Activated T-helper 1 cell treated with anti-CD3 and anti-CD28 coated beads, Interleukin-12 subunit alpha, Interleukin-12 subunit beta, Interleukin-2, Interleukin-4 antibody, amounts not matched to agents 30 ng/mL and 10 ng/mL and 1 ng/mL, durations not matched to agents 14 hours and 24 hours and 36 hours (primary cell): Measurements from ENCODE around the gene CHMP2A. TPM values are rescaled to one million over a fixed set of nuclear protein-coding genes. Genes with fewer than 3 reads are reported as not detected.
"Not testable (repeated sequence)": the region's sequence is repeated elsewhere in the genome, so short reads cannot be mapped to it uniquely, and the experiment has no call there.

Experiments
- DNase-seq: peaks from one replicate; pipeline ENCODE4 v3.0.0; 2021; ENCODE audit warnings: low spot score
- H3K27ac Mint-ChIP-seq: one replicate; pipeline ENCODE4 v1.8.0; 2021; ENCODE audit warnings: mild to moderate bottlenecking, mixed read lengths
- H3K27me3 Mint-ChIP-seq: one replicate; pipeline ENCODE4 v1.8.0; 2022; ENCODE audit warnings: mild to moderate bottlenecking, moderate library complexity, mixed read lengths; ENCODE audit not compliant: insufficient read depth
- H3K36me3 Mint-ChIP-seq: one replicate; pipeline ENCODE4 v1.8.0; 2021; ENCODE audit warnings: low read depth, mixed read lengths
- H3K4me1 Mint-ChIP-seq: one replicate; pipeline ENCODE4 v1.8.0; 2021; ENCODE audit warnings: low read depth, mixed read lengths
- H3K4me3 Mint-ChIP-seq: one replicate; pipeline ENCODE4 v1.8.0; 2021; ENCODE audit warnings: mild to moderate bottlenecking, moderate library complexity, mixed read lengths
- H3K9me3 Mint-ChIP-seq: one replicate; pipeline ENCODE4 v1.8.0; 2021; ENCODE audit warnings: mixed read lengths
- intact Hi-C: fragments of 100-400 bp; cut with micrococcal nuclease; formaldehyde crosslinking; loops from one replicate; pipeline ENCODE4 v1.15.1; 2024
- total RNA-seq: library from RNA; stranded (reverse); gene quantifications from 2 replicates; pipeline ENCODE4 v1.2.3, GENCODE V29; 2022

Gene CHMP2A
- 109 and 114 TPM in 2 replicates for total RNA-seq

DNA sequence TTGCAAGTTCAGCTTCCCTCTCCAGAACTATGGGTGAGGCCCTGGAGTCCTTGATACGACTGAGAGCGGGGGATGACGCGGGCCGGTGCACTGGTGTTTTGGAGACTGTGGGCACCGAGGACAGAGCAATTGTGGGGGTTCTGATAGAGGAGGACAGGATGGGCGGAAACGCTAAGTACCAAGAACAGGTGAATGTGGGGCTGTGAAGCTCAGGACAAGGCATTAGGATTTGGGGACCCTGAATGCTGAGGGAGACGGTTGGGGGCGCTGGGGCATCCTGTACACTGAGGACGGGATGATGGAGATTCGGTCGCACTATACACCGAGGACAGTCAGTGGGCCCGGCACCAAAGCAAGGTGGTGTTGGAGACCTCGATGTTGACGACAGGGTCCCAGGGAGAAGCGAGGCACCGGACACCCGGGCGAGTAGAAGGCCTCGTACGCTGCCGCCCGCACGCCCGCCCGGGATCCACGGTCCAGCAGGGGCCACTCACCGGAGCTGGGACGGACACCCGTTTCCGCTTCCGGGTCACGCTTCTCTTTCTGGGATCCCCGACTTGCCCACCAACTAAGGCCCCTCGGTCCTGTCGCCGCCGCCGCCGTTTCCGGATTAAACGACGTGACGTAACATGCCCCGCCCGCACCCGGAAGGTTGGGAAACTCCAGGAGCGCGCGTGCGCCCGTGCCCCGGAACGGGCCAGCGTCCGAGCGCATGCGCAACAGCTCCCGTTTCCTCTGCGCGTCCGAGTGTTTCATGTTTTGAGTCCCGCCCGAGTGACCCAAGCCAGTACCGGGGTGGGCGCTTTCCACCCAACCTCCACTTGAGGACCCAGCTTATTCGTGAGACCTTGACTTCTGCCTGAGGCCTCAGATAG, at the start of gene CHMP2A:
CHMP2A (minus strand) TSS at position 612 of the 875 bp plus-strand sequence. CDS start 893 bp downstream, outside the sequence.
- intact Hi-C loops = loop anchor here (1.0 kb wide), 3 partner anchors 10 to 173 kb away; partner anchors contain the start of genes MZF1, TRIM28 and ZNF837
- peaks cover 55% of the 10 kb centered on the region for H3K36me3 Mint-ChIP-seq
- peak within 1 kb of the TSS; percentile 96 for H3K4me3 Mint-ChIP-seq
- H3K27ac Mint-ChIP-seq = peak within 1 kb of the TSS; percentile 98
- H3K4me1 Mint-ChIP-seq = peaks cover 51% of the 10 kb centered on the region
- H3K9me3 Mint-ChIP-seq = no peaks in the 10 kb centered on the region
- peaks cover 1% of the 10 kb centered on the region for H3K27me3 Mint-ChIP-seq
- peak; percentile 98 for DNase-seq

GRCh38 chr19:58586133-58586765, 31.3 kb upstream of the CHMP2A start:
- peaks cover 3% of the 10 kb centered on the region for H3K4me1 Mint-ChIP-seq
- no peak overlapping the region for H3K27ac Mint-ChIP-seq
- H3K27me3 Mint-ChIP-seq = no peaks in the 10 kb centered on the region
- DNase-seq = no peak
- intact Hi-C loops = no loop called here
- H3K9me3 Mint-ChIP-seq = no peaks in the 10 kb centered on the region
- no peak overlapping the region for H3K4me3 Mint-ChIP-seq
- peaks cover 15% of the 10 kb centered on the region for H3K36me3 Mint-ChIP-seq

DNA sequence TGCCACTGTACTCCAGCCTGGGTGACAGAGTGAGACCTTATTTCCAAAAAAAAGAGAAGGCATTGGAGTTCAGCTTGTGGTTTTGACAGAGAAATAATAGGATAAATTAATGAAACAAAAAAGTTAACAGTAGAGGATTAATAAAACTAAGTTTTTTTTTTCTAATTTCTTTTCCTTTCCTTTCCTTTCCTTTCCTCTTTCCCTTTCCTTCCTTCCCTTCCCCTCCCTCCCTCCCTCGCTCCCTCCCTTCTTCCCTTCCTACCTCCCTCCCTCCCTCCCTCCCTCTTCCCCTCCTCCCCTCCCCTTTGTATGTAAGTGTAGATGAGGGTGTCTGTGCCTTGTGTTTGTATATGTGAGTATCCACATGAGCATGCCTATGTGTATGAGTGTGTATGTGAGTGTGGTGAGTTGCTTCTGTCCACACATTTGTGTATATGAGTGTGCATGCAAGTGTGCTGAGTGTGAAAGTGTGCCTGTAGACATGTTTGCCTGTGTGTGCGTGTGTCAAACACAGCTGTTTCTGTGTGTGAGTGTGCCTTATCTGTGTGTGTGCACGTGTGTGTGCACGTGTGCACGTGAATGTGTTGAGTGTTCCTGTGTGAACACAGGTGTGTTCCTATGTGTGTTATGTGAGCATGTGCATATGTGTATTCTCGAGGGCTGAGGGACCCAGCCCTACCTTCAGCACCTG, 30.7 kb upstream of the CHMP2A start:
- H3K36me3 Mint-ChIP-seq = peaks cover 16% of the 10 kb centered on the region
- peaks cover 7% of the 10 kb centered on the region for H3K4me1 Mint-ChIP-seq
- no peaks in the 10 kb centered on the region for H3K9me3 Mint-ChIP-seq
- no peak overlapping the region for H3K4me3 Mint-ChIP-seq
- no peak overlapping the region for H3K27ac Mint-ChIP-seq
- H3K27me3 Mint-ChIP-seq = no peaks in the 10 kb centered on the region
- intact Hi-C loops = no loop called here
- DNase-seq = no peak

DNA sequence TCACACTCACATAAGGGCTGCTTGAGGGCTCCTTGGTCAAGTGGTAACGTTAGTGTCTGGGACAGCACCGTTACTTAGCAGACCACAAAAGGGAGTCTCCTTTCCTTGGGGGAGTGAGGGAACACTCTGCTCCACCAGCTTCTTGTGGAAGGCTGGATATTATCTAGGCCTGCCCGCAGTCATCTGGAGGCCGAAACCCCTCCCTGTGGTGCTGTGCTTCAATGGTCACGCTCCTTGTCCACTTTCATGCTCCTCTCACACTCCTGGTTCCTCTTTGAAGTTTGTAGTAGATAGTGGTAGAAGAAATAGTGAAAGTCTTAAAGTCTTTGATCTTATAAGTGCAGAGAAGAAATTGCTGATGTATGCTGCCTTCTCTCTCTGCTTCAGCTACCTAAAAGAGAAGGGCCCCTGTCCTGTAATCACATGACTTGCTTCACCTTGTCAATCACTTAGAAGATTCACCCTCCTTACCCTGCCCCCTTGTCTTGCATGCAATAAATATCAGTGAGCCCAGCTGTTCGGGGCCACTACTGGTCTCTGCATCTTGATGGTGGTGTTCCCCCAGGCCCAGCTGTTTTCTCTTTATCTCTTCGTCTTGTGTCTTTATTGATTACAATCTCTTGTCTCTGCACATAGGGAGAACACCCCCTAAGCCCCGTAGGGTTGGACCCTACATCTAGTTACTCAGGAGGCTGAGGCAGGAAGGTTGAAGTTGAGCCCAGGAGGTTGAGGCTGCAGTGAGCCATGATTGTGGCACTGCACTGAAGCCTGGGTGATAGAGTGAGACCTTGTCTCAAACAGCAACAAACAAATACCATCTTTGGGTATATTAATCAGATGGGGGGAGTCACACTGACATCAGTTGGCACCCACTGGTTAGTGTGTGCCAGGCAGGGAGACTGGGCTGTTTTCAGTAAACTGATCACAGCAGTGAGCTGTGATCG, 29.9 kb upstream of the CHMP2A start:
- H3K4me1 Mint-ChIP-seq = peaks cover 9% of the 10 kb centered on the region
- no peak overlapping the region for H3K27ac Mint-ChIP-seq
- H3K4me3 Mint-ChIP-seq = no peak overlapping the region
- intact Hi-C loops = no loop called here
- no peak for DNase-seq
- no peaks in the 10 kb centered on the region for H3K9me3 Mint-ChIP-seq
- peaks cover 17% of the 10 kb centered on the region for H3K36me3 Mint-ChIP-seq
- H3K27me3 Mint-ChIP-seq = no peaks in the 10 kb centered on the region

GRCh38 chr19:58582985-58583384, 28.1 kb upstream of the CHMP2A start:
- no peak overlapping the region for H3K4me3 Mint-ChIP-seq
- intact Hi-C loops = no loop called here
- H3K36me3 Mint-ChIP-seq = peaks cover 17% of the 10 kb centered on the region
- H3K4me1 Mint-ChIP-seq = peaks cover 27% of the 10 kb centered on the region
- DNase-seq = no peak
- H3K27me3 Mint-ChIP-seq = no peaks in the 10 kb centered on the region
- H3K9me3 Mint-ChIP-seq = no peaks in the 10 kb centered on the region
- no peak overlapping the region for H3K27ac Mint-ChIP-seq

DNA sequence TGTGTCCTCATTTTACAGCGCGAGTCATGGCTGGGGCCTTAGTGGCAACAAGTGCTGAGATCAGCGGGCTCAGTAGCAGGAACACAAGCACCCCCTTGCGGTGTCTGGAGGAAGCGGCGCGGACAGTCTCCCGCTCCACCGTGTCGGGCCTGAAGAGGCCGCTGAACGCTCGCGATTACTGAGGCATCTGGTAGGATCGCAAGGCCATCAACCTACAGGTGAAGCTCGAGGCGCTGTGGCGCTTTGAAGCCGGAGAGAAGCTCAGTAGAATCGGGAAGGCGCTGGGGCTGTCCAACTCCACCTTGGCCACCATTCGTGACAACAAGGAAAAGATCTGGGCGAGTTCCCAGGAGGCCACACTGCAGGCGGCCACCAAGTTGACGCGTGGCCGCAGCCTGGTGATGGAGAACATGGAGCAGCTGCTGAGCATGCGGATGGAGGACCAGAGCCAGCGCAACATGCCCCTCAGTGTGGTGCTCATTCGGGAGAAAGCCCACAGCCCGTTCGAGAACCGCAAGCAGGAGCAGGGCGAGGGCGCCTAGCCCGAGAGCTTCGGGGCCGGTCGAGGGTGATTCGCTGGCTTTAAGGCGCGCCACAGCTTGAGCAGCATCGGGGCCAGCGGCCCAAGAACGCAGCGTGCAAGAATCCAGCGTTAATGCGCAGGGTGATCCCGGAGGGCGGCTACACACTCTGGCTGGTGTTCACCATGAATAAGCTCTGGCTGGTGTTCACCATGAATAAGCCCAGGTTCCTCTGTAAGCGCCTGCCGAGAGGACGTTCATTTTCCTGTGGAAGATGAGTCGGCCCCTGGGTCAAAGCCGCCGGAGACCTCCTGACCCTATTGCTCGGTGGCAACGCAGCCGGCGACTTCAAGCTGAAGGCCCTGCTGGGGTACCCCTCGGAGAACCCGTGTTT, 26.6 kb upstream of the CHMP2A start:
- Mint-ChIP-seq H3K36me3 (peaks cover 17% of the 10 kb centered on the region), H3K4me1 (peaks cover 33% of the 10 kb centered on the region), H3K27ac (peak overlapping the region; percentile 67), H3K27me3 (no peaks in the 10 kb centered on the region), H3K9me3 (no peaks in the 10 kb centered on the region), H3K4me3 (no peak overlapping the region)
- DNase-seq = peak; percentile 86
- intact Hi-C loops = loop anchor here (1.0 kb wide), 4 partner anchors 8 to 67 kb away; partner anchors contain the start of genes MZF1 and ZBTB45

- Mint-ChIP-seq H3K9me3 (no peaks in the 10 kb centered on the region), H3K27ac (no peak overlapping the region), H3K36me3 (peaks cover 14% of the 10 kb centered on the region), H3K4me3 (no peak overlapping the region), H3K27me3 (no peaks in the 10 kb centered on the region), H3K4me1 (peaks cover 38% of the 10 kb centered on the region)
- intact Hi-C loops = no loop called here
- DNase-seq = no peak
Observed at GRCh38 chr19:58579473-58580142, 24.7 kb upstream of the CHMP2A start.

DNA sequence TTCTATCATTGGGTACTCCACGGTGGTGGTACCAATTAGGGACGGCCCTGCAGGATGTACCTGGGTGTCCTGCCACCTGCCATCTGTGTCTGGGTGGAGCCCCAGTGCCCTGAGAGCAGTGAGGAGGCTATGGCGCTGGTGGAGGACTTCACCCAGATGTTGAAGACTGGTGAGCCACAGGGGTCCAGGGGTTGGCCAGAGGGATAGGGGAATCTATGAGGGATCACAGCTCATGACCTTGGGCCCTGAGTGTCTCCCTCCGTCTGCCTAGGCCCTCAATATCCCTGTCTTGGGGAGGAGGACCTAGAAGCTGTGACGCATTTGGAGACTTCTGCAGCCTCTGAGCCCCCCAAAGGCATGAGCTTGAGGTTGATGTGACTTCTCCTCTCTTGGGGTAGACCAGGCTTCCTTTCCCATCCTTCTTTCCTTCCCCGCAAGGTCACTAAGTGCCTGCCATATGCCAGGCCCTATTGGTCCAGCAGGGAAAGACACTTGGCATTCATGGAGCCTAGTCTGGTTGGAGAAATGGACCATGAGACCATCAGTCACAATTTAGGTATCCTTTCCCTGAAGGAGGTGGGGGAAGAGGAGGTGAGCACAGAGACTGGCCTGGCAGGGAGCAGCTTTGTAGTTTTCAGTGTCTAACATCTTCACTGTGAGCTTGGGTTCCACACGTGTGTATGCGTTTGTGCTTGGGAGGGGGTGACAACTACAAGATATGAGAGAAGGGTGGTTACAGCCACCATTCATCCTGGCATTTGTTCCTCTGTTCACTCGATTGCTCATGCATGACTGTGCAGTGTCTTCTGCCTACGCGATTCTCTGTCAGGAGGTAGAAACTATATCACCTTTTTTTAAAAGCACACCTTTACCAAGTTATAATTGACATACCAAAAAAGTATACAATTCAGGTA, 23.4 kb upstream of the CHMP2A start:
- DNase-seq = no peak
- H3K9me3 Mint-ChIP-seq = no peaks in the 10 kb centered on the region
- peak overlapping the region; percentile 61 for H3K27ac Mint-ChIP-seq
- intact Hi-C loops = no loop called here
- H3K36me3 Mint-ChIP-seq = peaks cover 14% of the 10 kb centered on the region
- peaks cover 47% of the 10 kb centered on the region for H3K4me1 Mint-ChIP-seq
- peak overlapping the region; percentile 23 for H3K4me3 Mint-ChIP-seq
- no peaks in the 10 kb centered on the region for H3K27me3 Mint-ChIP-seq

DNA sequence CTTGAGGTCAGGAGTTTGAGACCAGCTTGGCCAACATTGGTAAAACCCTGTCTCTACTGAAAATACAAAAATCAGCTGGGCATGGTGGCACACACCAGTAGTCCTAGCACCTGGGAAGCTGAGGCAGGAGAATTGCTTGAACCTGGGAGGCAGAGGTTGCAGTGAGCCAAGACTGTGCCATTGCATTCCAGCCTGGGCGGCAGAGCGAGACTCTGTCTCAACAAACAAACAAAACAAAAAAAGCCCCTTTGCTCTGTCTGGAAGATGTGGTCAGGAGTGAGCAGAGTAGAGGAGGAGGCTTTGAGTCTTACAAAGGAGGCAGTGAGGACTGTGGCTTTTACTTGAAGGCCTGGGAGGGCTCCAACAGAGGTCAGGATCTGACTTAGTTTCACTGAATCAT, 22.7 kb upstream of the CHMP2A start:
- H3K4me3 Mint-ChIP-seq = peak overlapping the region; percentile 15
- intact Hi-C loops = not testable (repeated sequence)

More for the DNA sequence above, 22.7 kb upstream of the CHMP2A start:
- DNase-seq, H3K9me3 Mint-ChIP-seq, H3K27me3 Mint-ChIP-seq, H3K36me3 Mint-ChIP-seq: not testable (repeated sequence)
- H3K4me1 Mint-ChIP-seq = peaks cover 49% of the 10 kb centered on the region
- H3K27ac Mint-ChIP-seq = peak overlapping the region; percentile 61
